BJ (cell line): ENCODE data around the gene ZNF525. TPM values are rescaled to one million over a fixed set of nuclear protein-coding genes. Genes with fewer than 3 reads are reported as not detected.
A peak's percentile ranks its signal among the peaks of the same experiment; 100 is the strongest.
"Not testable (repeated sequence)": the region's sequence is repeated elsewhere in the genome, so short reads cannot be mapped to it uniquely, and the experiment has no call there.

Source experiments
- CTCF ChIA-PET: fragments of 350-600 bp; formaldehyde crosslinking; extraction: SDS; loops from one replicate; lab custom pipeline; 2021; ENCODE audit warnings: antibody characterized with exemption, inconsistent platforms; lab: Yijun Ruan, JAX
- POLR2A ChIA-PET: fragments of 300-600 bp; sonication (Branson Sonifier 250); formaldehyde crosslinking; extraction: SDS; loops from one replicate; lab custom pipeline; 2021; ENCODE audit warnings: antibody characterized with exemption; lab: Charles Lee
- DNase-seq: peaks from one replicate; pipeline ENCODE4 v3.0.0-alpha.2; 2011; ENCODE audit warnings: low read depth
- H3K27me3 ChIP-seq: 2 replicates; pipeline ENCODE4 v1.6.0; 2011; ENCODE audit warnings: low read length; ENCODE audit not compliant: control insufficient read depth, insufficient read depth
- H3K36me3 ChIP-seq: 2 replicates; pipeline ENCODE4 v1.5.1; 2011; ENCODE audit warnings: low read length; ENCODE audit not compliant: control insufficient read depth, insufficient read depth
- H3K4me3 ChIP-seq: 2 replicates; pipeline ENCODE4 v1.5.1; 2011; ENCODE audit warnings: low read depth, mild to moderate bottlenecking, control low read depth, low read length
- polyA minus RNA-seq: library from RNA; depleted of rRNA, polyadenylated mRNA; stranded (reverse); fragments of >200 nt; gene quantifications from 2 replicates; pipeline ENCODE4 v1.2.3, GENCODE V29; 2011; rRNA and poly(A)+ RNA removed
- polyA plus RNA-seq: library from polyadenylated mRNA; depleted of rRNA; stranded (reverse); fragments of >200 nt; gene quantifications from 2 replicates; pipeline ENCODE4 v1.2.3, GENCODE V29; 2011; rRNA removed
- TF ChIP-seq, protein P1 (sequence below): IDR thresholded peaks from 2 replicates; pipeline ENCODE4 v1.5.1; 2011; ENCODE audit warnings: low read depth, mild to moderate bottlenecking, control low read depth, inconsistent platforms, low read length, moderate library complexity; ENCODE audit not compliant: insufficient read depth

The ZNF525 gene
- polyA plus RNA-seq (1.2 and 2.3 TPM in 2 replicates), polyA minus RNA-seq (1.3 and 1.6 TPM in 2 replicates)

- no peaks in the 10 kb centered on the region for H3K36me3 ChIP-seq
- ChIA-PET POLR2A (no interaction called here), CTCF (interaction anchor here (0.8 kb wide), 1 partner anchor 170 kb away, joined by 3 read pairs; no protein-coding TSS in a partner anchor)
- no peak for DNase-seq
- TF ChIP-seq, protein P1, sequence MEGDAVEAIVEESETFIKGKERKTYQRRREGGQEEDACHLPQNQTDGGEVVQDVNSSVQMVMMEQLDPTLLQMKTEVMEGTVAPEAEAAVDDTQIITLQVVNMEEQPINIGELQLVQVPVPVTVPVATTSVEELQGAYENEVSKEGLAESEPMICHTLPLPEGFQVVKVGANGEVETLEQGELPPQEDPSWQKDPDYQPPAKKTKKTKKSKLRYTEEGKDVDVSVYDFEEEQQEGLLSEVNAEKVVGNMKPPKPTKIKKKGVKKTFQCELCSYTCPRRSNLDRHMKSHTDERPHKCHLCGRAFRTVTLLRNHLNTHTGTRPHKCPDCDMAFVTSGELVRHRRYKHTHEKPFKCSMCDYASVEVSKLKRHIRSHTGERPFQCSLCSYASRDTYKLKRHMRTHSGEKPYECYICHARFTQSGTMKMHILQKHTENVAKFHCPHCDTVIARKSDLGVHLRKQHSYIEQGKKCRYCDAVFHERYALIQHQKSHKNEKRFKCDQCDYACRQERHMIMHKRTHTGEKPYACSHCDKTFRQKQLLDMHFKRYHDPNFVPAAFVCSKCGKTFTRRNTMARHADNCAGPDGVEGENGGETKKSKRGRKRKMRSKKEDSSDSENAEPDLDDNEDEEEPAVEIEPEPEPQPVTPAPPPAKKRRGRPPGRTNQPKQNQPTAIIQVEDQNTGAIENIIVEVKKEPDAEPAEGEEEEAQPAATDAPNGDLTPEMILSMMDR, result peak; percentile 32
- peak within 1 kb of the TSS; percentile 58 for H3K4me3 ChIP-seq
- H3K27me3 ChIP-seq, result no peaks in the 10 kb centered on the region
Measured at GRCh38 chr19:53365134-53365898, at the start of gene ZNF525. TSS of gene ZNF525 (plus strand) at chr19:53365705. CDS start at chr19:53372282, 6,577 bp downstream.

GRCh38 chr19:53328967-53329366 is 36.5 kb upstream of the ZNF525 start:
- Histone ChIP-seq H3K27me3 (no peaks in the 10 kb centered on the region), H3K4me3 (no peak overlapping the region), H3K36me3 (no peaks in the 10 kb centered on the region)
- POLR2A ChIA-PET, result no interaction called here
- DNase-seq, result no peak
- TF ChIP-seq, protein P1, result no peak
- CTCF ChIA-PET, result no interaction called here

GRCh38 chr19:53332484-53332883 is 33.0 kb upstream of the ZNF525 start:
- DNase-seq, result no peak
- no peaks in the 10 kb centered on the region for H3K36me3 ChIP-seq
- TF ChIP-seq, protein P1, result no peak
- peak overlapping the region; percentile 70; the same call in 1 of the 2 replicates for H3K4me3 ChIP-seq
- H3K27me3 ChIP-seq, result no peaks in the 10 kb centered on the region
- POLR2A ChIA-PET, result no interaction called here
- CTCF ChIA-PET, result interaction anchor here (1.1 to 1.6 kb wide), 2 partner anchors 23 to 93 kb away, joined by 3 read pairs; no protein-coding TSS in a partner anchor

- TF ChIP-seq, protein P1, result no peak
- no peak for DNase-seq
- no peaks in the 10 kb centered on the region for H3K27me3 ChIP-seq
- CTCF ChIA-PET, result interaction anchor here (1.1 to 1.6 kb wide), 2 partner anchors 24 to 92 kb away, joined by 3 read pairs; no protein-coding TSS in a partner anchor
- POLR2A ChIA-PET, result no interaction called here
- no peaks in the 10 kb centered on the region for H3K36me3 ChIP-seq
- H3K4me3 ChIP-seq, result peak overlapping the region; percentile 70
Measured at GRCh38 chr19:53333066-53333462, 32.4 kb upstream of the ZNF525 start.

DNA sequence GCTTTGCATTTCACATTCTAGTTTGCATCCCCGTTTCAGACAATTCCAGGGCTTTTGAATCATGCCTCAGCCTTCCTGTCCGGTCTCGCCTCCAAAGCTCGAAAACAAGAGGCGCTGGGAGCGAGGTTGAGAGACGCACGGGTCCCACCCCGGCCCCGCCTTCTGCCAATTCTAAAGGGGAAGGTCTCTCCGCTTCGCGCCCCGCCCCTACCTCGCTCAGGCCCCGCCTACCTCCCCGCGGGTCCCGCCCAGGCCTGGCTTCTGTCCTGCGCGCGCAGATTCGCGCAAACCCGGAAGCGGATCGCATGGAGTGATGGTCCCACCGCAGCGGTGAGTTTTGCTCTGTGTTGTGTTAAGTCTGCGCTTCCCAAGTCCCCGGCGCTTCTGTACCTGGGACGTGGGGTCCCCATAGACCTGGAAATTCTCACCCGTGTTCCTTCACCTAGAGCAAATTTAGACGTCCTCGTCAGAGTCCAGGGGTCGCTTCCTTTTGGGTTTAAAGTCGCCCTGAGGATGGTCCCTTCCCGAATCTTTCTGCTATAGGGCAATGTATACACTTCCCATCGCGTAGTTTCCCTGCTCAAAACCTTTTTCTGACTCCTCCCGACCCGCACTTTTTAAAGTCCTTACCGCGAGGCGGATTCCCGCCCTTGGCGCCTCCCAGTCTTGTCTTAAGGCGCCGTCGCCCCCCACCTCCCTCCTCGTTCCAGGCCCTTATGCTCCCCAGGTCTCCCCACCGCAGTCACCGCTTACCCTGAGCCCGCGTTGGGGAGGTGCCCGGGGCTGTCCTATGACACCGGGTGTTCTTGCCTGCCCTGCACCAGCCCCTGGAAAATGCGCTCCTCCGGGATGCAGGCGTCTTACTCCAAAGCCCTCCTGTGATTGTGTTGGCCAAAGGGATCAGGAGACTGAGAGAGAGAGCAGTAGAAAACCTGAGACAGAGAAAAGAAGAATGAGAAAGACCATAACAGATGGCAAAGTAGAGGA is 31.7 kb upstream of the ZNF525 start, which contains the start of gene ZNF845:
TSS of gene ZNF845 (plus strand) at position 287 of the 987 bp plus-strand sequence. CDS start 7,559 bp downstream, outside the sequence.
- no peaks in the 10 kb centered on the region for H3K36me3 ChIP-seq
- peak within 1 kb of the TSS; percentile 70 for H3K4me3 ChIP-seq
- no peaks in the 10 kb centered on the region for H3K27me3 ChIP-seq
- DNase-seq, result peak; percentile 44
- ChIA-PET POLR2A (no interaction called here), CTCF (interaction anchor here (0.6 kb wide), 1 partner anchor 138 kb away, joined by 3 read pairs; no protein-coding TSS in a partner anchor)
- TF ChIP-seq, protein P1, result no peak

DNA sequence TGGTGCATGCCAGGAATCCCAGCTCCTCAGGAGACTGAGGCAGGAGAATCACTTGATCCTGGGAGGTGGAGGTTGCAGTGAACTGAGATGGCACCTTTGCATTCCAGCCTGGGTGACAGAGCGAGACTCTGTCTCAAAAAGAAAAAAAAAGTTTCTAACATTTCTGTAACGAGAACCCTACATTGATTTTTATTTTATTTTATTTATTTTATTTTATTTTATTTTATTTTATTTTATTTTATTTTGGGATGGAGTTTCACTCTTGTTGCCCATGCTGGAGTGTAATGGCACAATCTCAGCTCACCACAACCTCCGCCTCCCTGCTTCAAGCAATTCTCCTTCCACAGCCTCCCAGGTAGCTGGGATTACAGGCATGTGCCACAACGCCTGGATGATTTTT is 21.1 kb upstream of the ZNF525 start:
- H3K4me3 ChIP-seq, H3K27me3 ChIP-seq, DNase-seq, POLR2A ChIA-PET, H3K36me3 ChIP-seq, CTCF ChIA-PET: not testable (repeated sequence)
